Kidney capillary endothelial cell (primary cell): ENCODE results near the gene SERPINA12.
"Not testable (repeated sequence)": the region's sequence is repeated elsewhere in the genome, so short reads cannot be mapped to it uniquely, and the experiment has no call there.

Experiments used
- DNase-seq: peaks from one replicate; pipeline ENCODE4 v3.0.0-alpha.2; 2018; ENCODE audit warnings: low spot score

SERPINA12 gene

DNA sequence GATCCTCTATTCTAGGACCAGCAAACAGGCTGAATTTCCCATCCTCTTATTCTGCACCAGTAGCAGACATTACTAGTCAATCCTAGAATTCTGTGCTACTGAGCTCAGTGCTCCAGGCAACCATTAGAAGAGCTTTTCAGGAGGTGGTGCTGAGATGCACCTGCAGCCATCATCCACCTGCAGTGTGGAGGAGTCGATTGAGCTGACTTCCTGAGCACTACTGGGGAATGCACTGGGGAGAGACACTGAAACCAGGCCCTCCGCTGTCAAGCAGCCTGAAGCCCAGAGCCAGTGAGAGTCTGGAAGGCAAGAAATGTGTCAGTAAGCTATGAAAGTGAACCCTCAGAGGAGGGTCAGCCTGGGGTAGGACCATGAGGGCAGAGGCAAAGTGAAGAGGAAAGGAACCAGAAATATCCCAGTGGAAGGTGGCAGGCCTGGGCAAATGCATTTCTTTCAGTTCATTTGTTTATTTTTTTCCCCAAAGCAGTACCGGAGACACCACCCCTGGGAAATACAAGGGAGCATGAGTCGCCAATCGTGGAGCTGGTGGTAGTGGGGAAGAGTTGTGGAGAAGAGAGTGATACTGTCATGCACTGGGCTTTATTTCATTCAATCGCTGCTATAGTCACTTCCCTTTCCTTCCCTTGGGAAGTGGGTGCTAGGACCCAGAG lies 28.9 kb upstream of the SERPINA12 start:
- DNase-seq, result no peak

DNA sequence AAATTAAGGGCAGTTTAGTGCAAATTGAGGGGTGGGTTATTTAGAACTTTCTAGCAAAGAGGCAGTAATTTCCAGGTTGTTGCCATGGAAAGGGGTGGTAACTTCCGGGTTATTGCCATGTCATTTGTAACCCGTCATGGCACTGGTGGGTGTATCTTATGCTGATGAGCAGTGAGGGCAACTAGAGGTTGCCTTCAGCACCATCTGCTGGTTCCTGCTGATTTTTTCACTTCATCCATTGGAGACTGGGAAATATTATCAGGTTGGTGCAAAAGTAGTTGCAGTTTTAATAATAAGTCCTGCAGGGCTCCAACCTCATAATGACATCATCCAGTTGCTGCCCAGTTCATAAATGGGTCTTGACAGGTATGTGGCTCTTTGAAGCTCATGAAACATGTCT lies 27.6 kb upstream of the SERPINA12 start:
- DNase-seq, result no peak

- DNase-seq, result no peak
Measured at GRCh38 chr14:94535506-94535905, 26.2 kb upstream of the SERPINA12 start.

- no peak for DNase-seq
Measured at GRCh38 chr14:94532447-94532846, 23.2 kb upstream of the SERPINA12 start.

DNA sequence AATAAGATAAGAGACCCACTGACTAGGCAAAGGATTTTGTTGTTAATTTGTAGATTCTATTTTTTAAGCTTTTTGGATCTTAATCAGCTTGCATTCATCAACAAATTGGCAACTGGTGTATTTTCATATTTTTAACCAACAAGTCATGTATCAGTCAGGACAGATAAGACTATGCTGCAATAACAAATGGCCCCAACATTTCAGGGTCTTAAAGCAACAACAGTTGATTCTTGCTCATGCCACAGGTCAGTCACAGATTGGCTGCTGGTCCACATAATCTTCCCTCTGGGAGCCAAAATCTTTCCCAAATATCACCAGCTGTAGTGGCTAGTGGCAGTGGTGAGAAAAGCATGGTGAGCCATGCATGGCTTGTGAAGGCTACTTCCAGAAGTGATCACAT lies 21.9 kb upstream of the SERPINA12 start:
- no peak for DNase-seq

- DNase-seq, result no peak
Measured at GRCh38 chr14:94524093-94524492, 14.8 kb upstream of the SERPINA12 start.

DNA sequence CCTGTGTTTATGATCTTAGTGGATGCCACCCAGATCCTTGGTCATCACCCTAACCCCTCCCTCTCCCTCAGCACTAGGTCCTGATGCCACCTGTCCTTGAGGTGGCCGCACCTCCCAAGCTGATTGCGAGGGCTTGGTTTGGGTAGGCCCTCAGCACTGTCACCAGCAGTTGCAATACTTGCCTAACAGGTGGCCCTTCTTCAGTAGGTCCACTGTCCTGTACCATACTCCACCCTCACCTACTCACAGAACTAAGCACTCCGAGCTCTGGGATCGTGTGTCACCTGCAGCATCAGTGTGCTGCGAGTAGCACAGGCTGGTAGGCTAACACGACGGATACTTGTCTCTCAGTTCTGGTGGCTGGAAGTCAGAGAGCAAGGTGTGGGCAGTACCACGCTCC lies 14.0 kb upstream of the SERPINA12 start:
- DNase-seq, result no peak

- no peak for DNase-seq
Measured at GRCh38 chr14:94522115-94522724, 13.0 kb upstream of the SERPINA12 start.

DNA sequence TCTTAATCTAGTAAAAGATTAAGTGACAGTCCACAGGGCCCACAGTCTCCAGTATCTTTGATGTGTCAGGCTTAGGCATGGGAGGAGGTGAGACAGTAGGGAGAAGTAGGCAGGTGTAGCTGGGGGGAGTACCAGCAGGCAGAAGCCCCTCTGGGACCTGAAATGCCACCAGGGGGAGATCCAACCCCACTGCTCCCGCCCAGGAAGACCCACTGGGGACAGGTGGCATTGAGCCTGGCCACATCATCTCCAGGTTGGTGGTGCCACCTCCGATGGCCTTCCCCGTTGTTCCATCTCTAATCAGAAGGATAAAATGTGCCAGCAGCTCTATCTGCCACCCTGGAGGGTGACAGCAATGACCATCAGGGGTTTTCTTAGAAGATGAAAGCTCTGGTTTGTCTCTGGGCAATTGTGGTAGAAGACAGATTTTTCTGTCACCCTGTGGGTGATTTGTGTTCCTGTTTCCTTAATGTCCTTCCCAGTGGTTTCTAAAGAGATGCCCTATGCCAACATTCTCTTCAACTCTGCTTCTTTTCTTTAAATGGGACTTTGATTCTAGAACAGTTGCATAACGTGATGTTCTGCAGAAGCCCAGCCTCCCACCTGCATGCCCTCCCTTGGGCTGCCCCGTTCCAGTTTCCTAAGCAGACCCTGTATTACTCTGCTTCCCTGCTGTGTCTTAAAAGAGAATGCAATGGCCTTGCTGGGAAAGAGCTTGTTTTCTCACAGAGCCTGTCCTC lies 12.3 kb upstream of the SERPINA12 start:
- DNase-seq, result no peak

- no peak for DNase-seq
Measured at GRCh38 chr14:94517641-94518257, 8.5 kb upstream of the SERPINA12 start.

GRCh38 chr14:94517248-94517640 lies 8.0 kb upstream of the SERPINA12 start:
- DNase-seq, result no peak

DNA sequence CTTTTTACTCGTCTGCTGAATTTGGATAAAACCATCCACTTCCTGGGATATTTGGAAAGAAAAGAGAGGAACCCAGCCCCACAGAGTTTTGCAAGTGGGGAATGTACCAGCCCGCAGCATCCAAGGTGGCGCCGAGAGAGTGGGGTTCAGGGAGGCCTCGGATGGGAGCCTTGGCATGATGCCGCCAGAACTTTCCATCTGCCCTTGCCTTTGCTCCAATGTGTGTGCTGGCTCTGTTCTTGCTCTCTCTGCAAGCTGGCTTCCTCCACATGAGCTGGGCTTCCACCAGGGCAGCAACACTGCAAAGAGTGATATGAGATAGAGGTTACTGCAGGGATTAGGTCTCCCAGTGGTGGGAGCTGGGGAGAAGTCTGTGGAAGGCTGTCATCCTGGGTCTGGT lies 6.6 kb upstream of the SERPINA12 start:
- no peak for DNase-seq

- DNase-seq, result no peak
Measured at GRCh38 chr14:94515426-94515825, 6.2 kb upstream of the SERPINA12 start.

DNA sequence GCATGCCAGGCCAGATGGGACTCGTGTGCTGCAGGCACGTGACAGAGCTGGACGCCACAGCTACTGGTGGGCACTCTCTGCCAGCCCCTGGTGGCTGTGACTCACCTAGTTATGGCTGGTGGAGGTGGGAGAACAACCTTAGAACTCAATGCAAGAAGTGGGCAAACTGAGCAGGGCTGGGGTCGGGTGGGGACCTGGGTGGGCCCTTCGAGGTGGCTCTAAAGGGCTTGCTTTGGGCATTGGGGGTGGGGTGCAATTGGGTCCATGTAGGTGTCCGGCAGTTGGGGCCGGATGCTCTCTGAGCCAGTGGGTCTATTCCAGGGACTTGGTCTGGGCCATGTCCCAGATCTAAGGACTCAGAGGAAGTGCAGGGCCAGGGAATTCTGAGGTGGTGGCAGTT lies 5.1 kb upstream of the SERPINA12 start:
- no peak for DNase-seq

- DNase-seq, result not testable (repeated sequence)
Measured at GRCh38 chr14:94510481-94510880, 1.2 kb upstream of the SERPINA12 start.

DNA sequence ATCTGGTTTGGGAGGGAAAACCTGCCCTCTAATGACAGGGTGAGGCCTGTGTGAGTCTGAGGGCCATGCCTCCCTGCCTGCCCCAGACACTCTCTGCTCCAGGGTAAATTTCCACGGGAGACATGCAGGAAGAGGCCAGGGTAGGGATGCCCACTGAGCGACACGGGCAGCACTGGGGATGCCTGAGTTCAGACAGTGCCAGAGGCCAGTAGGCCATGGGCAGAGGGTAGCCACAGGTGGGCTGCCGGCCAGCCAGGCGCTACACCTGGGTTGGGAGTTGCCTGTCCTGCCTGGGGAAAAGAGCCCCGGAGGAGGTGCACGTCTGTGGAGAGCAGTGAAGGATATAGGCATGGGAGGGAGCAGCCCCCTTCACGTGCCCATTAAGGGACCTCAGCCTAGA lies 3.6 kb downstream of the SERPINA12 start:
- no peak for DNase-seq

DNA sequence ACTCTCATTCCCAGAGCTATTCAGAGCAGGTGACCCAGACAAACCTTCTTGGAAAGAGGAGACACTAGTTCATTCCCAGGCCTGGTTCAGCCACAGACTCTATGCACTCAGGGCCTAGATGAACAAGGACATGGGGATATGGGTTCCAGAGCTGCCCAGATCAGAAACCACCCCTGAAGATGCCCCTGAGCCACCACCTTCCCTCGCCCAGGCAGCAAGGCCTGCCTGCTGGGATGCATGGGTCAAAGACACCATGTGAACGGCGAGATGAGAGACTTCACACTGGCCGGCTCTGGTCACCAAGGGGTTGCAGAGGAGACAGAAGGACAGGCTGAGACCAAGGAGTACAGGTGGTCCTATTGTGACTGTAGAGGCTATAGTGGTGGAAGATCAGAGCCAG lies 4.1 kb downstream of the SERPINA12 start:
- no peak for DNase-seq

DNA sequence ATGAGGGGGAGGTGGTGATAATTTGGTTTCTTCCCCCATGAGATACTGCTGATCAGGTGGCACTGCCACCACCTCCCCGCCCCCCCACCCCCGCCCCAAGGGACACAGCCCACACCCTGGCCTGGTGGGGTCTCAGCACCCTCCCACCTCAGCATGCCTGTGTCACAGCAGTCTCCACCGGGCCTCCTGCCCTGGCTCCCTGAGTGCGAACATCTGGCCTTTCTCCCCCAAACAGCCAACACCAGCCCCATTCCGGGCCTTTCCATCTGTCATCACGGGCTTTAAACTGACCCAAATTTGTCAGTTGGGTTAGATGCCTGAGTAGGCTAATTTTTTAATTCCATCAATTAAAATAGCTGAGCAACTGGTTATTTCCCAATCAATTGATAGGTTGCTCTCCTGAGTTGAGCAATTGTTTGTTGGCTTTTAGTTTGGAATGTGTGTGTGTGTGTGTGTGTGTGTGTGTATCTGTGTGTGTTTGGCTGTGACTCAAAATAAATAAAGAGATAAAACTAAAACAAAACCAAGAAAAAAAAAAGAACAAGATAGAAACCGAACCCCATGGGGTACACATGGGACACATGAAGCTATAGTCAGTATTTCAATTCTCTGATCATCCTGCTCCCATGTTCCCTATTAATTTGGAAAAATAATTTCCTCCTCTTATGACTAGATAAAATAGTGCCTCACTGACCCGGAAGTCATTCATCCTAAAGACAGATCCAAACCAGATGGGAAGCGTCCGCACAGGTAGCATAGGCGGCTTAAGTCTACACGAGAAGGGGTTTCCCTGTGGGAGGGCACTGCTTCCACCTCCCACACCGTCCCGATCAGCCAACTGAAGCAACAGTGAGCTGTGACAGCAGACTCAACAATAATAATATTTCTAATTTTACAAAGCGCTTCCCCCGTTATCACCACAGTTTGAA lies 7.4 kb downstream of the SERPINA12 start:
- DNase-seq, result no peak

DNA sequence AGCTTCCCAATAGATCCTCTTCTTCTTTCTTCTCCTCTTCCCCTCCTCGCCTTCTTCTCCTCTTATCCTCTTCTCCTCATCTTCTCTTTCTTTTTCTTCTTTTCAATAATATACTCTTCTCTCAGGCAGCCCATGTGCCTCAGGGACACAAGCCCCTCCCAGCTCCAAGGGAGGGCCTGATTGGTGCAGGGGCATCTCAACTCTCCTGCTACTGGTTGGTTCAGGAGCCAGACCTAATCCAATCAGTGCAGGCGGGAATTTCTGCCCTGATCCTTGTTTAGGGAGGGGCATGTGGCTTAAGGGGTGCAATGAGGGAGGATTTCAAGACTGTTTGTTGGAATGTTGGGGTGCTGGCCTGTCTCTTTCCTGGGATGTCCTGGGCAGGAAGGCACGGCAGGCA lies 9.0 kb downstream of the SERPINA12 start:
- DNase-seq, result no peak

DNA sequence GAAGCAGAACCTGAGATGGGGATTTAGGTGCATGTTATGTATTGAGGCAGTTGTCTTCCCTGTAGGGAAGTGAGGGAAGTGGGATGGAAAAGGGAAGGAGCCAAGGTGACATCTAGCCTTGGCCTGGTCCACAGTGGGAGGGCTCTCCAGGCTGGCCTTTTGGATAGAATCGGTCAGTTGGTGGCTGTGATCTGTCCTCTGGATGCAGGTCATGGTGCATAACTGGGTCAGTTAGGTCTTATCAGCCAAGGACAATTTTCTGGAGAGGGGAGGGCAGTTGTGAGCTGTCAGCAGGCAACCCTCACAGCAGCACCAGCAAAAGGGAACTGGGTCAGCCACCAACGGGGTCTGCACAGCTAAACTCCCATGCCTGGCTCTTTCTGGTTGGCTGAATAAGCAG lies 9.6 kb downstream of the SERPINA12 start:
- DNase-seq, result no peak

DNA sequence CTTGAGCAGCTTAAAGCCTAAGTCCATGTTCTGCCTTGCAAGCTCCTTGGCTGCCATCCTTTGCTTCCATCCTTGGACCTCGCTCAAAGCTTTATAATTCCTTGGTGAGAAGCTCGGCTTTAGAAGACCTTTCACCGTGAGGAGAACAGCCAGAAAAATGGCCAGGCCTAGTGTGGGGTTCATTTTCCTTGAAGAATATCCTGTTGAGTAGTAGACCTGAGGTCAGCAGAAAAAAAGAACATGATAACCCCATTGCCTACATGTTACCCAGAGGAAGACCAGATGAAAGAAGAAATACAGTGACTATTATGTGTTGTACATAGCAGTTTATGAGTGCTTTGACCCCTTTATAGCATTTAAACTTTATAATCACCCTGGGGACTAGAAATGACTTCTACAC lies 11.1 kb downstream of the SERPINA12 start:
- DNase-seq, result no peak

- no peak for DNase-seq
Measured at GRCh38 chr14:94494085-94494484, 15.2 kb downstream of the SERPINA12 start.
